NCI-H2227 (cell line): ENCODE measurements around the gene SMYD3.

Source experiments
- DNase-seq: peaks from one replicate; lab custom pipeline; 2025; ENCODE audit not compliant: unreplicated experiment; lab: John Stamatoyannopoulos, UW

The SMYD3 gene

GRCh38 chr1:246476771-246477170, 30.3 kb downstream of the SMYD3 start:
- DNase-seq = no peak

GRCh38 chr1:246471688-246472087, 35.4 kb downstream of the SMYD3 start:
- DNase-seq = no peak

- no peak for DNase-seq
These were observed 36.5 kb downstream of the SMYD3 start for GRCh38 chr1:246470585-246470984.

- no peak for DNase-seq
These were observed 44.1 kb downstream of the SMYD3 start for GRCh38 chr1:246462986-246463385.

- no peak for DNase-seq
These were observed 46.7 kb downstream of the SMYD3 start for GRCh38 chr1:246460406-246460805.

GRCh38 chr1:246459221-246459620, 47.9 kb downstream of the SMYD3 start:
- no peak for DNase-seq

GRCh38 chr1:246455476-246455875, 51.6 kb downstream of the SMYD3 start:
- no peak for DNase-seq

GRCh38 chr1:246454655-246455054, 52.4 kb downstream of the SMYD3 start:
- DNase-seq = no peak

GRCh38 chr1:246450611-246451251, 56.3 kb downstream of the SMYD3 start:
- peak; percentile 23 for DNase-seq

GRCh38 chr1:246448373-246448772, 58.7 kb downstream of the SMYD3 start:
- no peak for DNase-seq

GRCh38 chr1:246447501-246447900, 59.6 kb downstream of the SMYD3 start:
- peak; percentile 34 for DNase-seq

GRCh38 chr1:246445503-246445902, 61.6 kb downstream of the SMYD3 start:
- DNase-seq = no peak

GRCh38 chr1:246444617-246445016, 62.5 kb downstream of the SMYD3 start:
- DNase-seq = no peak

- DNase-seq = no peak
These were observed 69.1 kb downstream of the SMYD3 start for GRCh38 chr1:246437961-246438360.

- DNase-seq = no peak
These were observed 71.5 kb downstream of the SMYD3 start for GRCh38 chr1:246435421-246436041.

- DNase-seq = no peak
These were observed 72.7 kb downstream of the SMYD3 start for GRCh38 chr1:246434335-246434734.

- no peak for DNase-seq
These were observed 78.4 kb downstream of the SMYD3 start for GRCh38 chr1:246428542-246429308.

- no peak for DNase-seq
These were observed 79.5 kb downstream of the SMYD3 start for GRCh38 chr1:246427611-246428010.

GRCh38 chr1:246425895-246426294, 81.2 kb downstream of the SMYD3 start:
- DNase-seq = no peak

GRCh38 chr1:246425139-246425794, 81.8 kb downstream of the SMYD3 start:
- DNase-seq = no peak

GRCh38 chr1:246420300-246420699, 86.8 kb downstream of the SMYD3 start:
- DNase-seq = no peak
